Tibial artery (tissue), 4 donors: ENCODE measurements around the gene SYK.

Experiments
- DNase-seq, 2 donors: peaks; one replicate each; pipeline ENCODE4 v3.0.0-alpha.2; 2019
- H3K27ac ChIP-seq, 2 donors: fragments of 200-600 bp; sonication (generic) in 1 of 2; 1 replicate in 1 of 2; 2 replicates in 1 of 2; pipeline ENCODE4 v1.5.1; 2018 to 2019; ENCODE audit warnings: mild to moderate bottlenecking in 1 of 2
- H3K27me3 ChIP-seq, 2 donors: fragments of 200-600 bp; sonication (generic) in 1 of 2; one replicate each; pipeline versions ENCODE4 v1.5.1 to v1.6.0; 2016 to 2019
- H3K36me3 ChIP-seq, 3 donors: fragments of 200-600 bp; sonication (generic) in 2 of 3; one replicate each; pipeline ENCODE4 v1.5.1; 2016 to 2019; ENCODE audit warnings: mild to moderate bottlenecking in 2 of 3
- H3K4me1 ChIP-seq, 4 donors: fragments of 200-600 bp; sonication (generic) in 2 of 4; 1 replicate in 3 of 4; 2 replicates in 1 of 4; pipeline ENCODE4 v1.5.1; 2016 to 2019
- H3K4me3 ChIP-seq, 2 donors: fragments of 200-600 bp; sonication (generic) in 1 of 2; 1 replicate in 1 of 2; 2 replicates in 1 of 2; pipeline ENCODE4 v1.5.1; 2018 to 2019; ENCODE audit warnings: mild to moderate bottlenecking in 2 of 2
- H3K9me3 ChIP-seq, 3 donors: fragments of 200-600 bp; sonication (generic) in 1 of 3; one replicate each; pipeline ENCODE4 v1.5.1; 2016 to 2019
- CTCF ChIP-seq, 2 experiments: fragments of 200-600 bp in 1 of 2; fragments of 450-650 bp in 1 of 2; IDR thresholded peaks; one replicate each; pipeline ENCODE4 v1.5.1; 2017 to 2019; ENCODE audit warnings: antibody characterized with exemption in 2 of 2, mild to moderate bottlenecking in 1 of 2, moderate library complexity in 1 of 2
- intact Hi-C: fragments of 100-400 bp; cut with DNase I; formaldehyde crosslinking; loops from one replicate; pipeline ENCODE4 v1.15.0; 2023; ENCODE audit warnings: low total_unique reads

SYK gene

GRCh38 chr9:90847971-90848370 is 46.4 kb downstream of the SYK start:
- TF ChIP-seq CTCF (IDR thresholded peaks at IDR 0.05): no peak
- DNase-seq: no peak
- intact Hi-C loops: no loop called here
- no peaks in the 10 kb centered on the region for H3K4me1 ChIP-seq
- no peak overlapping the region for H3K4me3 ChIP-seq
- no peaks in the 10 kb centered on the region for H3K27me3 ChIP-seq
- H3K9me3 ChIP-seq: no peaks in the 10 kb centered on the region
- no peaks in the 10 kb centered on the region for H3K36me3 ChIP-seq
- no peak overlapping the region for H3K27ac ChIP-seq

- no peaks in the 10 kb centered on the region for H3K36me3 ChIP-seq
- H3K4me3 ChIP-seq: no peak overlapping the region
- intact Hi-C loops: no loop called here
- no peak overlapping the region for H3K27ac ChIP-seq
- no peak for DNase-seq
- H3K4me1 ChIP-seq: no peaks in the 10 kb centered on the region
- no peaks in the 10 kb centered on the region for H3K9me3 ChIP-seq
- H3K27me3 ChIP-seq: no peaks in the 10 kb centered on the region
- no peak for TF ChIP-seq CTCF (IDR thresholded peaks at IDR 0.05)
These were observed 47.2 kb downstream of the SYK start for GRCh38 chr9:90848866-90849265.

GRCh38 chr9:90851444-90851843 is 49.8 kb downstream of the SYK start:
- Histone ChIP-seq H3K27ac (no peak overlapping the region), H3K4me1 (no peaks in the 10 kb centered on the region), H3K27me3 (no peaks in the 10 kb centered on the region), H3K9me3 (no peaks in the 10 kb centered on the region), H3K4me3 (no peak overlapping the region), H3K36me3 (no peaks in the 10 kb centered on the region)
- DNase-seq: no peak
- TF ChIP-seq CTCF (IDR thresholded peaks at IDR 0.05): no peak
- intact Hi-C loops: no loop called here

GRCh38 chr9:90853945-90854344 is 52.3 kb downstream of the SYK start:
- no peaks in the 10 kb centered on the region for H3K27me3 ChIP-seq
- no peak overlapping the region for H3K27ac ChIP-seq
- H3K4me1 ChIP-seq: no peaks in the 10 kb centered on the region
- H3K4me3 ChIP-seq: no peak overlapping the region
- DNase-seq: no peak
- TF ChIP-seq CTCF (IDR thresholded peaks at IDR 0.05): no peak
- no peaks in the 10 kb centered on the region for H3K9me3 ChIP-seq
- H3K36me3 ChIP-seq: no peaks in the 10 kb centered on the region
- intact Hi-C loops: no loop called here

- Histone ChIP-seq H3K4me1 (no peaks in the 10 kb centered on the region), H3K9me3 (no peaks in the 10 kb centered on the region), H3K4me3 (no peak overlapping the region), H3K36me3 (no peaks in the 10 kb centered on the region), H3K27me3 (no peaks in the 10 kb centered on the region), H3K27ac (no peak overlapping the region)
- DNase-seq: no peak
- TF ChIP-seq CTCF (IDR thresholded peaks at IDR 0.05): no peak
- intact Hi-C loops: no loop called here
These were observed 53.1 kb downstream of the SYK start for GRCh38 chr9:90854637-90855175.
